GM19467 (cell line): ENCODE data around the gene JMJD8.
A peak's percentile ranks its signal among the peaks of the same experiment; 100 is the strongest.

Source experiments
- ATAC-seq: cut with Tn5 transposase; IDR thresholded peaks from one replicate; pipeline ENCODE4 v1.9.1; 2021; ENCODE audit warnings: mild to moderate bottlenecking, moderate library complexity; ENCODE audit not compliant: unreplicated experiment

JMJD8 gene

GRCh38 chr16:644556-644955, 39.6 kb downstream of the JMJD8 start:
- ATAC-seq, result no peak

- no peak for ATAC-seq
Observed at GRCh38 chr16:643050-643368, 41.1 kb downstream of the JMJD8 start.

- no peak for ATAC-seq
Observed at GRCh38 chr16:642189-643049, 41.7 kb downstream of the JMJD8 start.

GRCh38 chr16:641326-642188, 42.6 kb downstream of the JMJD8 start, which contains the start of gene MCRIP2:
Gene MCRIP2 (plus strand): TSS chr16:641828. CDS start chr16:641992, 164 bp downstream.
- ATAC-seq, result no peak

- ATAC-seq, result no peak
Observed at GRCh38 chr16:640614-641013, 43.5 kb downstream of the JMJD8 start.

GRCh38 chr16:638836-639235, 45.3 kb downstream of the JMJD8 start:
- ATAC-seq, result no peak

- ATAC-seq, result no peak
Observed at GRCh38 chr16:638034-638543, 46.0 kb downstream of the JMJD8 start.

GRCh38 chr16:637081-638018, 46.8 kb downstream of the JMJD8 start:
- no peak for ATAC-seq

GRCh38 chr16:636206-637080, 47.7 kb downstream of the JMJD8 start, which contains the start of gene METTL26:
Gene METTL26 (minus strand): TSS chr16:636305. CDS start chr16:636290, 15 bp downstream.
- ATAC-seq, result peak; percentile 64

GRCh38 chr16:635573-636205, 48.4 kb downstream of the JMJD8 start:
- ATAC-seq, result peak; percentile 3

GRCh38 chr16:634996-635395, 49.1 kb downstream of the JMJD8 start:
- ATAC-seq, result no peak

- ATAC-seq, result no peak
Observed at GRCh38 chr16:634051-634670, 50.0 kb downstream of the JMJD8 start.

GRCh38 chr16:633336-634050, 50.6 kb downstream of the JMJD8 start:
- no peak for ATAC-seq

GRCh38 chr16:632486-633335, 51.4 kb downstream of the JMJD8 start:
- no peak for ATAC-seq

- no peak for ATAC-seq
Observed at GRCh38 chr16:631808-632358, 52.3 kb downstream of the JMJD8 start.
